ENCODE data around the gene INIP. TPM values are rescaled to one million over a fixed set of nuclear protein-coding genes. Genes with fewer than 3 reads are reported as not detected.

Gene INIP
- total RNA-seq, 1 experiment from 2014 or later: 31.9 TPM

DNA sequence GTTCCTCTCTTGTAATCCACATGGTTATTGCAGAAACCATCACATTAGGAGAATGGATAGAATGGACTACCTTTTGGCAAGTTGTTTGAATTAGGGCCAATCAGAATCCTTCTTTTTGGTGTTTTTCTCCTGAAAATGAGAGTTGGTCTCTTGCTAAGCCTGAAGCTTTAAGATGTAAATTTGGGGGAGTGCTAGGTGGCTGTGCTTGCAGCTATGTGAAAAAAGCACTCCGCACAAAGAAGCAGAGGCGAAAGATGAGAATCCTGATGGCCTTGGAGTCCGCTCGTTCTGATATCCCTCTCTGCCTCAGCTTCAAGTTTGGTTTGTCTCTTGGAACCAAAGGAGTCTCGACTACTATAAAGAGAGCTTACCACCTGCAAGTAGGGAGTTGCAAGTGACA lies 63.6 kb downstream of the INIP start:
- peaks cover 6% of the 10 kb centered on the region for H3K36me3 Mint-ChIP-seq (ENCODE audit: insufficient read depth, unreplicated experiment)

DNA sequence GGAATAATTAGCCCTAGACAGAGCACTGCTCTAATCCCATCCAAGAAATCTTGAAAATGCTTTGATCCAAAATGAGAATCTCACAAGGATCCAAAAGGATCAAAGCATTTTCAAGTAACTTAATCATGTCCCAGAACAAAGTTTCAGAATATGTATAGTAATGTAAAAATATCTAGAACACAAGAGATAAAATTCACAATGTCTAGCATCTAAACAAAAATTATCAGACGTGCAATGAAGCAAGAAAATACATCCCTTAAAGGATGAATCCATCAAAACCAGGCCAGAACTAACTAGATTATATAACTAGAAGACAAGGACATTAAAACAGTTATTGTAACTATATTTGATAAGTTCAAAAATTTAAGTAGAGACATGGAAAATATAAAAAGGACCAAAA lies 69.3 kb downstream of the INIP start:
- no peaks in the 10 kb centered on the region for H3K36me3 ChIP-seq (ENCODE audit: control insufficient read depth, insufficient read depth, low read length)
- intact Hi-C loops (cut with micrococcal nuclease; ENCODE audit: unreplicated experiment): no loop called here
- DNase-seq: no peak
- Mint-ChIP-seq H3K4me3 (ENCODE audit: unreplicated experiment) (no peak overlapping the region), H3K9me3 (ENCODE audit: unreplicated experiment) (peaks cover 37% of the 10 kb centered on the region), H3K27me3 (ENCODE audit: insufficient read depth, unreplicated experiment) (no peaks in the 10 kb centered on the region), H3K36me3 (ENCODE audit: insufficient read depth, unreplicated experiment) (peaks cover 7% of the 10 kb centered on the region), H3K27ac (ENCODE audit: unreplicated experiment) (no peak overlapping the region), H3K4me1 (ENCODE audit: low read depth, unreplicated experiment) (peaks cover 3% of the 10 kb centered on the region)
- no TSS peak for BruUV-seq (replicated peaks)
- H3K9me3 ChIP-seq: no peaks in the 10 kb centered on the region
- H3K27me3 ChIP-seq (replicated peaks; ENCODE audit: control insufficient read depth, insufficient read depth, low read length): no peaks in the 10 kb centered on the region
- ChIA-PET POLR2A (no interaction called here), CTCF (no interaction called here)
- no peak overlapping the region for H3K4me3 ChIP-seq (ENCODE audit: low read depth, low read length)
- no peak for TF ChIP-seq CTCF (IDR thresholded peaks at IDR 0.05; ENCODE audit: insufficient read depth in 1 of 2, low read depth in 1 of 2, low read length in 1 of 2, severe bottlenecking in 1 of 2, unreplicated experiment in 1 of 2)
- no peaks in the 10 kb centered on the region for H3K4me1 ChIP-seq

More for the DNA sequence above, 63.6 kb downstream of the INIP start:
- peaks cover 22% of the 10 kb centered on the region for H3K9me3 Mint-ChIP-seq (ENCODE audit: unreplicated experiment)
- H3K27me3 Mint-ChIP-seq (ENCODE audit: insufficient read depth, unreplicated experiment): no peaks in the 10 kb centered on the region
- ChIA-PET POLR2A (interaction anchor here (0.6 kb wide), 1 partner anchor 1985 kb away, joined by 6 read pairs; the partner anchor contains the start of gene MUSK), CTCF (no interaction called here)
- no peak for DNase-seq
- TF ChIP-seq CTCF (IDR thresholded peaks at IDR 0.05; ENCODE audit: insufficient read depth in 1 of 2, low read depth in 1 of 2, low read length in 1 of 2, severe bottlenecking in 1 of 2, unreplicated experiment in 1 of 2): no peak
- Histone ChIP-seq H3K27me3 (replicated peaks; ENCODE audit: control insufficient read depth, insufficient read depth, low read length) (no peaks in the 10 kb centered on the region), H3K9me3 (no peaks in the 10 kb centered on the region), H3K4me1 (peaks cover 10% of the 10 kb centered on the region; the same call in 1 of the 2 replicates), H3K4me3 (ENCODE audit: low read depth, low read length) (no peak overlapping the region), H3K36me3 (ENCODE audit: control insufficient read depth, insufficient read depth, low read length) (no peaks in the 10 kb centered on the region)
- BruUV-seq (replicated peaks): no TSS peak
- intact Hi-C loops (cut with micrococcal nuclease; ENCODE audit: unreplicated experiment): no loop called here
- peaks cover 11% of the 10 kb centered on the region for H3K4me1 Mint-ChIP-seq (ENCODE audit: low read depth, unreplicated experiment)
- H3K27ac Mint-ChIP-seq (ENCODE audit: unreplicated experiment): peak overlapping the region; percentile 20
- H3K4me3 Mint-ChIP-seq (ENCODE audit: unreplicated experiment): no peak overlapping the region

GRCh38 chr9:112647596-112647995 lies 70.3 kb downstream of the INIP start:
- intact Hi-C loops (cut with micrococcal nuclease; ENCODE audit: unreplicated experiment): no loop called here
- CTCF ChIA-PET: no interaction called here
- Histone ChIP-seq H3K27me3 (replicated peaks; ENCODE audit: control insufficient read depth, insufficient read depth, low read length) (no peaks in the 10 kb centered on the region), H3K4me1 (no peaks in the 10 kb centered on the region), H3K4me3 (ENCODE audit: low read depth, low read length) (no peak overlapping the region), H3K36me3 (ENCODE audit: control insufficient read depth, insufficient read depth, low read length) (no peaks in the 10 kb centered on the region), H3K9me3 (no peaks in the 10 kb centered on the region)
- H3K27me3 Mint-ChIP-seq (ENCODE audit: insufficient read depth, unreplicated experiment): no peaks in the 10 kb centered on the region
- H3K36me3 Mint-ChIP-seq (ENCODE audit: insufficient read depth, unreplicated experiment): peaks cover 7% of the 10 kb centered on the region
- H3K4me3 Mint-ChIP-seq (ENCODE audit: unreplicated experiment): no peak overlapping the region
- H3K9me3 Mint-ChIP-seq (ENCODE audit: unreplicated experiment): peaks cover 33% of the 10 kb centered on the region
- peaks cover 7% of the 10 kb centered on the region for H3K4me1 Mint-ChIP-seq (ENCODE audit: low read depth, unreplicated experiment)
- no peak for TF ChIP-seq CTCF (IDR thresholded peaks at IDR 0.05; ENCODE audit: insufficient read depth in 1 of 2, low read depth in 1 of 2, low read length in 1 of 2, severe bottlenecking in 1 of 2, unreplicated experiment in 1 of 2)
- POLR2A ChIA-PET: no interaction called here
- no peak for DNase-seq
- BruUV-seq (replicated peaks): no TSS peak
- H3K27ac Mint-ChIP-seq (ENCODE audit: unreplicated experiment): no peak overlapping the region
